ENCODE measurements around the gene RELL2.

RELL2 gene

GRCh38 chr5:141650851-141651727, 14.3 kb downstream of the RELL2 start, which contains the start of gene FCHSD1:
Gene FCHSD1 (minus strand): TSS chr5:141651418. CDS start chr5:141651368, 50 bp downstream.
- peak; percentile 67 for DNase-seq

GRCh38 chr5:141651728-141652105, 14.9 kb downstream of the RELL2 start:
- no peak for DNase-seq

GRCh38 chr5:141654298-141654697, 17.5 kb downstream of the RELL2 start:
- peak; percentile 84 for DNase-seq

- DNase-seq, result no peak
Measured at GRCh38 chr5:141655020-141655419, 18.2 kb downstream of the RELL2 start.

- DNase-seq, result no peak
Measured at GRCh38 chr5:141656396-141656795, 19.6 kb downstream of the RELL2 start.

GRCh38 chr5:141657404-141657803, 20.6 kb downstream of the RELL2 start:
- DNase-seq, result peak; percentile 11

GRCh38 chr5:141657937-141658545, 21.2 kb downstream of the RELL2 start:
- DNase-seq, result peak; percentile 97

- no peak for DNase-seq
Measured at GRCh38 chr5:141662028-141662427, 25.2 kb downstream of the RELL2 start.

GRCh38 chr5:141663506-141663905, 26.7 kb downstream of the RELL2 start:
- no peak for DNase-seq

GRCh38 chr5:141664733-141665461, 28.1 kb downstream of the RELL2 start:
- DNase-seq, result peak; percentile 40

- DNase-seq, result no peak
Measured at GRCh38 chr5:141665995-141666940, 29.5 kb downstream of the RELL2 start.

GRCh38 chr5:141668601-141669265, 31.9 kb downstream of the RELL2 start:
- DNase-seq, result no peak

- DNase-seq, result peak; percentile 14
Measured at GRCh38 chr5:141669520-141669919, 32.7 kb downstream of the RELL2 start.

GRCh38 chr5:141672071-141672840, 35.5 kb downstream of the RELL2 start:
- no peak for DNase-seq

- DNase-seq, result no peak
Measured at GRCh38 chr5:141672841-141673813, 36.3 kb downstream of the RELL2 start.

GRCh38 chr5:141674747-141675146, 38.0 kb downstream of the RELL2 start:
- no peak for DNase-seq

- DNase-seq, result no peak
Measured at GRCh38 chr5:141675672-141676071, 38.9 kb downstream of the RELL2 start.

GRCh38 chr5:141677415-141677814, 40.6 kb downstream of the RELL2 start:
- DNase-seq, result no peak

- no peak for DNase-seq
Measured at GRCh38 chr5:141680178-141680577, 43.4 kb downstream of the RELL2 start.

- no peak for DNase-seq
Measured at GRCh38 chr5:141680751-141681201, 44.0 kb downstream of the RELL2 start.

Data from HCEC 1CT (cell line).